ENCODE results near the gene GABRD. TPM values are rescaled to one million over a fixed set of nuclear protein-coding genes. Genes with fewer than 3 reads are reported as not detected.

Gene GABRD
- total RNA-seq, 1 donor from 2014 or later: not detected

DNA sequence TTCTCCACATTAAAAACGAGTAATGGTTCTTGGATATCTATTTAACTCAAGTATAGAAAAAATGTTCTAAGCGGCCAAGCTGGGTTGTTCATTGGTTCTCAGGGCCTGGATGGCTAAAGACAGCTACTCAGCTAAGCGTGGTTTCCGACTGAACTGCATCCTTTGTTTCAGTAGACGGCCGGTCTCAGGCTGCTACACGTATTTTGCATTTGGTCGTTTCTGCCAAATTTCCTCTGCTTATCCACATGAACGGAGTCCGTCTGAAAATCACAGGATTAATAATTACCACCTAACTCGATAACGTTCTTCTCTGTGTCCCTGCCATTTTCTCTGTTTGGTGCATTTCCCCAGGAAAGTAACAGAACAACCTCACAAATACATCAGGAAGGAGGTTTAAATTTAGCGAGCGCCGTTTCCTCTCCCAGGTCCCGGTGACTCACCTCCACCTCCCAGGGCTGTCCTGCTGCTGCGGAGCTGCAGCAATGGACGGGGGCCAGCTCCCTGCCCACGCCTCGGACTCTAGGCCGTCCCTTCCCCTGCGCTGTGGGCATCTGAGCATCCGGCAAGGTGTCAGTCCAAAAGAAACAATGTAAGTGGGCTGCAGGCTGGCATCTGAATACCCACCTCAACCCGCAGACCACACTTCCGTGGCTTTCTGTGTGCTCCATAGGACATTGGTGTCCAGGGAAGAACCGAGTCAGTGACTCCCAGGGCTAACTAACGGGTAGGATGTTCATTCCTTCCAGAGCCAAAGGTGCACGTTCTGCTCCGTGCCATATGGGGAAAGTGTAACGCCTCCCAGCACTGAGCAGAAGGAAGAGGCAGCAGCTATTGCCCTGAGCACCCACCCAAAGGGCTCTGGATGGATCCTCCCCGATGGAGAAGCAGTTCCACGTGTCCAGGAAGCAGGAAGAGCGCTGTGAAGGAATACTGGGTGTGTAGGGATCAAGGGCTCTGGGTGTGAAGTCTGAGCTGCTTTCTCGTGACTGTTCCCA is 4.1 kb upstream of the GABRD start:
- no peak overlapping the region for H3K27ac Mint-ChIP-seq (ENCODE audit: unreplicated experiment)

DNA sequence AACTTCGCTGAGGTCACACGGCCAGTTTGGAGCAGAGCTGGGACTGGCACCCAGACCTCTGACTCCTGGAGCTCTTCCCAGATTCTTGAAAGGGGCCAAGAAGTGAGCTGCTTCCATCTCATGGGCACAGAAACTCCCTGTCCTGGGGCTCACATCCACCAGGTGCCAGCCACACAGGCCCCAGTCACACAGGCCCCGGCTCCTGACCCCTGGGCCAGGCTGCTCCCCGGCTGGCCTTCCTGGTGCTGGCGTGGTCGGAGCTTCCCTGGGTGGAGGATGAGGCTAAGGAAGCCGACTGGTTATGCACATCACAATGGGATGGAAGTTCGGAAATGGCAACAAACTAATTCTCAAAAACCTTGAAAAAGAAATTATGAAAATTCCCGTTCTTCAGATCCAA is 3.0 kb upstream of the GABRD start:
- H3K27ac Mint-ChIP-seq (ENCODE audit: unreplicated experiment): no peak overlapping the region
- H3K27me3 Mint-ChIP-seq (ENCODE audit: low read depth, unreplicated experiment): peaks cover 41% of the 10 kb centered on the region
- Histone ChIP-seq H3K4me2 (ENCODE audit: low read length) (no peak overlapping the region), H2AFZ (ENCODE audit: low read depth, low read length) (no peak overlapping the region), H4K20me1 (ENCODE audit: insufficient read depth, low read length) (no peaks in the 10 kb centered on the region), H3K27me3 (ENCODE audit: insufficient read depth, low read length) (peaks cover 30% of the 10 kb centered on the region), H3K9ac (ENCODE audit: low read length) (no peak overlapping the region), H3K27ac (ENCODE audit: low read depth, low read length) (no peak overlapping the region), H3K4me1 (ENCODE audit: insufficient read depth, low read length) (no peaks in the 10 kb centered on the region), H3K79me2 (ENCODE audit: insufficient read depth, low read length) (no peaks in the 10 kb centered on the region), H3K4me3 (ENCODE audit: insufficient read depth, low read depth, low read length) (no peak overlapping the region), H3K9me3 (ENCODE audit: insufficient read depth, low read depth, low read length) (no peaks in the 10 kb centered on the region), H3K36me3 (ENCODE audit: insufficient read depth, low read length) (no peaks in the 10 kb centered on the region)
- H3K4me1 Mint-ChIP-seq (ENCODE audit: low read depth, unreplicated experiment): peaks cover 1% of the 10 kb centered on the region
- no peaks in the 10 kb centered on the region for H3K36me3 Mint-ChIP-seq (ENCODE audit: low read depth, unreplicated experiment)
- H3K4me3 Mint-ChIP-seq (ENCODE audit: unreplicated experiment): no peak overlapping the region
- TF ChIP-seq, protein P1, sequence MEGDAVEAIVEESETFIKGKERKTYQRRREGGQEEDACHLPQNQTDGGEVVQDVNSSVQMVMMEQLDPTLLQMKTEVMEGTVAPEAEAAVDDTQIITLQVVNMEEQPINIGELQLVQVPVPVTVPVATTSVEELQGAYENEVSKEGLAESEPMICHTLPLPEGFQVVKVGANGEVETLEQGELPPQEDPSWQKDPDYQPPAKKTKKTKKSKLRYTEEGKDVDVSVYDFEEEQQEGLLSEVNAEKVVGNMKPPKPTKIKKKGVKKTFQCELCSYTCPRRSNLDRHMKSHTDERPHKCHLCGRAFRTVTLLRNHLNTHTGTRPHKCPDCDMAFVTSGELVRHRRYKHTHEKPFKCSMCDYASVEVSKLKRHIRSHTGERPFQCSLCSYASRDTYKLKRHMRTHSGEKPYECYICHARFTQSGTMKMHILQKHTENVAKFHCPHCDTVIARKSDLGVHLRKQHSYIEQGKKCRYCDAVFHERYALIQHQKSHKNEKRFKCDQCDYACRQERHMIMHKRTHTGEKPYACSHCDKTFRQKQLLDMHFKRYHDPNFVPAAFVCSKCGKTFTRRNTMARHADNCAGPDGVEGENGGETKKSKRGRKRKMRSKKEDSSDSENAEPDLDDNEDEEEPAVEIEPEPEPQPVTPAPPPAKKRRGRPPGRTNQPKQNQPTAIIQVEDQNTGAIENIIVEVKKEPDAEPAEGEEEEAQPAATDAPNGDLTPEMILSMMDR (IDR thresholded peaks at IDR 0.05; ENCODE audit: insufficient read depth, low read depth, low read length): no peak
- TF ChIP-seq EZH2 (IDR thresholded peaks at IDR 0.05; ENCODE audit: insufficient read depth, low read length): no peak
- no peaks in the 10 kb centered on the region for H3K9me3 Mint-ChIP-seq (ENCODE audit: unreplicated experiment)
- FAIRE-seq (no peak), DNase-seq (ENCODE audit: low read depth) (no peak)

More for the DNA sequence above, 4.1 kb upstream of the GABRD start:
- Histone ChIP-seq H3K9me3 (ENCODE audit: insufficient read depth, low read depth, low read length) (no peaks in the 10 kb centered on the region), H3K4me1 (ENCODE audit: insufficient read depth, low read length) (no peaks in the 10 kb centered on the region), H3K9ac (ENCODE audit: low read length) (peak overlapping the region; percentile 26), H3K27me3 (ENCODE audit: insufficient read depth, low read length) (peaks cover 20% of the 10 kb centered on the region), H2AFZ (ENCODE audit: low read depth, low read length) (peak overlapping the region; percentile 66), H3K4me3 (ENCODE audit: insufficient read depth, low read depth, low read length) (peak overlapping the region; percentile 37), H3K36me3 (ENCODE audit: insufficient read depth, low read length) (no peaks in the 10 kb centered on the region), H3K27ac (ENCODE audit: low read depth, low read length) (no peak overlapping the region), H4K20me1 (ENCODE audit: insufficient read depth, low read length) (no peaks in the 10 kb centered on the region), H3K79me2 (ENCODE audit: insufficient read depth, low read length) (no peaks in the 10 kb centered on the region), H3K4me2 (ENCODE audit: low read length) (peak overlapping the region; percentile 82)
- TF ChIP-seq, protein P1 (IDR thresholded peaks at IDR 0.05; ENCODE audit: insufficient read depth, low read depth, low read length): no peak
- no peak for TF ChIP-seq EZH2 (IDR thresholded peaks at IDR 0.05; ENCODE audit: insufficient read depth, low read length)
- Mint-ChIP-seq H3K36me3 (ENCODE audit: low read depth, unreplicated experiment) (no peaks in the 10 kb centered on the region), H3K27me3 (ENCODE audit: low read depth, unreplicated experiment) (peaks cover 34% of the 10 kb centered on the region), H3K4me1 (ENCODE audit: low read depth, unreplicated experiment) (peaks cover 1% of the 10 kb centered on the region), H3K9me3 (ENCODE audit: unreplicated experiment) (no peaks in the 10 kb centered on the region), H3K4me3 (ENCODE audit: unreplicated experiment) (no peak overlapping the region)
- FAIRE-seq: no peak
- DNase-seq (ENCODE audit: low read depth): peak; percentile 39
